HepG2 (cell line): Measurements from ENCODE around the gene TOR4A. TPM values are rescaled to one million over a fixed set of nuclear protein-coding genes. Genes with fewer than 3 reads are reported as not detected.

ENCODE experiments used
- AKAP8 ChIP-seq: sonication (generic); formaldehyde crosslinking; IDR thresholded peaks from 2 replicates; pipeline ENCODE4 v1.5.1; 2020; ENCODE audit warnings: mild to moderate bottlenecking, missing genetic modification reagents
- EZH2 ChIP-seq: conservative IDR thresholded peaks from 2 replicates; pipeline ENCODE4 v1.6.1; 2012; ENCODE audit warnings: mild to moderate bottlenecking, low read depth, low read length, moderate library complexity
- GATA4 ChIP-seq: sonication (generic); IDR thresholded peaks from 2 replicates; pipeline ENCODE4 v1.6.1; 2016; ENCODE audit warnings: antibody characterized with exemption, low read depth, borderline replicate concordance
- GATAD1 ChIP-seq: IDR thresholded peaks from 2 replicates; pipeline ENCODE4 v1.6.1; 2016; ENCODE audit warnings: missing genetic modification reagents, missing compliant biosample characterization
- HNRNPH1 ChIP-seq: fragments of 200-400 bp; formaldehyde crosslinking; optimal IDR thresholded peaks from 2 replicates; pipeline ENCODE3; 2017; ENCODE audit warnings: mild to moderate bottlenecking, low read depth, low read length
- HOXA3 ChIP-seq: sonication (generic); formaldehyde crosslinking; IDR thresholded peaks from 2 replicates; pipeline ENCODE4 v1.5.0; 2020; ENCODE audit warnings: missing genetic modification reagents
- KLF12 ChIP-seq: sonication (generic); formaldehyde crosslinking; IDR thresholded peaks from 2 replicates; pipeline ENCODE4 v1.4.0; 2020; ENCODE audit warnings: missing genetic modification reagents, borderline replicate concordance
- MAFF ChIP-seq: IDR thresholded peaks from 2 replicates; pipeline ENCODE4 v1.6.1; 2011; ENCODE audit warnings: low read depth, low read length, improper control_type of control experiment
- MAX ChIP-seq: IDR thresholded peaks from 2 replicates; pipeline ENCODE4 v1.6.1; 2012; ENCODE audit warnings: inconsistent platforms
- MTA3 ChIP-seq: sonication (generic); formaldehyde crosslinking; IDR thresholded peaks from 2 replicates; pipeline ENCODE4 v1.4.0; 2020; ENCODE audit warnings: missing genetic modification reagents
- NCOA2 ChIP-seq: sonication (generic); formaldehyde crosslinking; IDR thresholded peaks from 2 replicates; pipeline ENCODE4 v1.8.0; 2022; ENCODE audit warnings: inconsistent platforms
- NCOR1 ChIP-seq: fragments of 200-600 bp; sonication (generic); IDR thresholded peaks from 2 replicates; pipeline ENCODE4 v1.7.0; 2017; ENCODE audit warnings: antibody characterized with exemption, low read length, borderline replicate concordance
- PBX3 ChIP-seq: sonication (generic); formaldehyde crosslinking; IDR thresholded peaks from 2 replicates; pipeline ENCODE4 v1.8.1; 2023; ENCODE audit warnings: missing genetic modification reagents, inconsistent platforms, borderline replicate concordance
- PHF20 ChIP-seq: sonication (generic); formaldehyde crosslinking; IDR thresholded peaks from 2 replicates; pipeline ENCODE4 v1.5.0; 2020; ENCODE audit warnings: mild to moderate bottlenecking, missing genetic modification reagents
- SAP130 ChIP-seq: IDR thresholded peaks from 2 replicates; pipeline ENCODE4 v1.6.1; 2016; ENCODE audit warnings: low read depth
- SIX1 ChIP-seq: sonication (generic); formaldehyde crosslinking; IDR thresholded peaks from 2 replicates; pipeline ENCODE4 v1.4.0; 2020; ENCODE audit warnings: missing genetic modification reagents, borderline replicate concordance
- THAP7 ChIP-seq: sonication (generic); formaldehyde crosslinking; IDR thresholded peaks from 2 replicates; pipeline ENCODE4 v1.8.1; 2023; ENCODE audit warnings: mild to moderate bottlenecking, missing genetic modification reagents
- TOPORS ChIP-seq: sonication (generic); formaldehyde crosslinking; IDR thresholded peaks from 2 replicates; pipeline ENCODE4 v1.8.0; 2023; ENCODE audit warnings: mild to moderate bottlenecking, missing genetic modification reagents
- ZBTB42 ChIP-seq: sonication (generic); formaldehyde crosslinking; IDR thresholded peaks from 2 replicates; pipeline ENCODE4 v1.5.0; 2020; ENCODE audit warnings: mild to moderate bottlenecking, missing genetic modification reagents
- ZKSCAN8 ChIP-seq: IDR thresholded peaks from 2 replicates; pipeline ENCODE4 v1.6.1; 2016; ENCODE audit warnings: borderline replicate concordance, missing genetic modification reagents, missing compliant biosample characterization
- ZNF180 ChIP-seq: sonication (generic); formaldehyde crosslinking; IDR thresholded peaks from 2 replicates; pipeline ENCODE4 v1.4.0; 2020; ENCODE audit warnings: low read depth, missing genetic modification reagents, borderline replicate concordance
- ZNF253 ChIP-seq: sonication (generic); formaldehyde crosslinking; IDR thresholded peaks from 2 replicates; pipeline ENCODE4 v1.8.0; 2022; ENCODE audit warnings: mild to moderate bottlenecking, missing genetic modification reagents, borderline replicate concordance
- ZNF34 ChIP-seq: sonication (generic); formaldehyde crosslinking; IDR thresholded peaks from 2 replicates; pipeline ENCODE4 v1.4.0; 2020; ENCODE audit warnings: mild to moderate bottlenecking, missing genetic modification reagents, borderline replicate concordance
- ZNF503 ChIP-seq: sonication (generic); formaldehyde crosslinking; IDR thresholded peaks from 2 replicates; pipeline ENCODE4 v1.4.0; 2020; ENCODE audit warnings: missing genetic modification reagents
- ZNF674 ChIP-seq: sonication (generic); formaldehyde crosslinking; IDR thresholded peaks from 2 replicates; pipeline ENCODE4 v1.5.0; 2020; ENCODE audit warnings: low read depth, mild to moderate bottlenecking, missing genetic modification reagents
- ZNF790 ChIP-seq: sonication (generic); formaldehyde crosslinking; IDR thresholded peaks from 2 replicates; pipeline ENCODE4 v1.8.0; 2022; ENCODE audit warnings: missing genetic modification reagents, mild to moderate bottlenecking, borderline replicate concordance
- polyA plus RNA-seq, 8 experiments: library from polyadenylated mRNA; depleted of rRNA in 3 of 8; stranded (reverse) in 7 of 8; unstranded in 1 of 8; fragments of >200 nt; fragmentation: Illumina TruSeq in 4 of 8; extraction: Trizol in 4 of 8; gene quantifications; 2 replicates each; pipeline versions ENCODE4 v1.2.1 to v1.2.3, GENCODE V29; 2011 to 2016; ENCODE audit warnings: low read depth in 4 of 8, missing spikeins in 1 of 8, mixed read lengths in 1 of 8; ENCODE audit not compliant: insufficient read depth in 1 of 8
- total RNA-seq, 5 experiments: library from RNA; depleted of rRNA; stranded (reverse); fragments of >200 nt; fragmentation: Illumina TruSeq; extraction: Trizol; gene quantifications; 2 replicates each; pipeline ENCODE4 v1.2.3, GENCODE V29; 2016; ENCODE audit warnings: low read depth in 1 of 5

Gene TOR4A
- total and polyA plus RNA-seq, 2 of the 13 experiments (the other 11 are each of a cell fraction or from before 2014, with no cell fraction given): 11.1 to 14.2 TPM

GRCh38 chr9:137235424-137236237, 41.9 kb upstream of the TOR4A start (continued):
- TF ChIP-seq ZNF180 (CRISPR knock-in tag) (no peak), ZNF674 (CRISPR knock-in tag) (no peak), PHF20 (CRISPR knock-in tag) (no peak; the same call in 1 of the 2 replicates), MAFF (no peak), THAP7 (CRISPR knock-in tag) (no peak; the same call in 1 of the 2 replicates), SAP130 (peak; percentile 84), ZNF790 (CRISPR knock-in tag) (peak; percentile 79; the same call in 1 of the 2 replicates), ZNF253 (CRISPR knock-in tag) (no peak), PBX3 (CRISPR knock-in tag) (no peak), ZKSCAN8 (CRISPR knock-in tag) (no peak), MTA3 (CRISPR knock-in tag) (no peak), NCOA2 (CRISPR knock-in tag) (no peak), EZH2 (no peak), GATAD1 (CRISPR knock-in tag) (peak; percentile 66; the same call in 1 of the 2 replicates), HNRNPH1 (no peak), ZNF34 (CRISPR knock-in tag) (no peak), SIX1 (CRISPR knock-in tag) (no peak), AKAP8 (CRISPR knock-in tag) (no peak), GATA4 (no peak), ZBTB42 (CRISPR knock-in tag) (peak; percentile 91; the same call in 1 of the 2 replicates), TOPORS (no peak), NCOR1 (no peak), MAX (no peak), ZNF503 (CRISPR knock-in tag) (no peak), KLF12 (CRISPR knock-in tag) (0 out of 2 replicates have a peak, but pooled peaks have one; percentile 12), HOXA3 (CRISPR knock-in tag) (peak; percentile 66; the same call in 1 of the 2 replicates)
